Measurements from ENCODE around the gene DENND6B. TPM values are rescaled to one million over a fixed set of nuclear protein-coding genes. Genes with fewer than 3 reads are reported as not detected.

Gene DENND6B
- total and polyA plus RNA-seq, 2 of the 13 experiments (the other 11 are each of a cell fraction or from before 2014, with no cell fraction given) = 0.95 to 3.8 TPM

DNA sequence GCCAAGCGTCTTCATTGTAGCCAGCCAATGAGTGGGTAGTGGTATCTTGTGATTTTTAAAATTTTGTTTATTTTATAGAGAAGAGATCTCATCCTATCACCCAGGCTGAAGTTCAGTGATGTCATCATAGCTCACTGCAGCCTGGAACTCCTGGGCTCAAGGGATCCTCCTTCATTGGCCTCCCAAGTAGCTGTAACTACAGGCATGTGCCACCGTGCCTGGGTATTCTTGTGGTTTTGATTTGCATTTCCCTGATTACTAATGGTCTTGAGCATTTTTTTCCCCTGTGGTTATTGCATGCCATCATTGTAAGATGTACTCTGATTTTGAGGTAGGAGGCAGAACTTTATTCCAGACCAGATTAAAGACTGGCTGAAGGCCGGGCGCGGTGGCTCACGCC is 2.4 kb upstream of the DENND6B start:
- WGBS (ENCODE audit: low lambda C conversion rate) = 97% methylated on average over 6 of the region's 6 CpGs
- Histone ChIP-seq H3K4me3 (replicated peaks in 1 of 3; ENCODE audit: insufficient read depth in 1 of 3, low read depth in 2 of 3, low read length in 3 of 3) (no peak overlapping the region), H3K27ac (ENCODE audit: extremely low read length, insufficient read depth, low read length) (no peak overlapping the region), H3K4me2 (ENCODE audit: low read depth, low read length) (no peak overlapping the region), H3K9ac (ENCODE audit: insufficient read depth, low read depth, low read length) (no peak overlapping the region), H4K20me1 (ENCODE audit: insufficient read depth, low read length) (no peaks in the 10 kb centered on the region), H3K36me3 (replicated peaks in 1 of 2; ENCODE audit: control insufficient read depth in 1 of 2, insufficient read depth in 2 of 2, low read length in 2 of 2) (no peaks in the 10 kb centered on the region), H2AFZ (ENCODE audit: low read length) (no peak overlapping the region), H3K79me2 (ENCODE audit: insufficient read depth, low read length) (no peaks in the 10 kb centered on the region), H3K27me3 (ENCODE audit: control insufficient read depth in 1 of 2, insufficient read depth in 2 of 2, low read length in 2 of 2) (no peaks in the 10 kb centered on the region; a peak in 1 of 5 replicates), H3K9me3 (ENCODE audit: low read length) (no peaks in the 10 kb centered on the region), H3K4me1 (ENCODE audit: insufficient read depth, low read length) (peaks cover 44% of the 10 kb centered on the region)
- DNase-seq (ENCODE audit: low spot score) (no peak), ATAC-seq (no peak), FAIRE-seq (no peak)
- intact Hi-C loops (cut with micrococcal nuclease; ENCODE audit: unreplicated experiment) = loop anchor here (5.0 kb wide), 1 partner anchor 37 kb away; no protein-coding TSS in a partner anchor
- ChIA-PET POLR2A (interaction anchor here (1.4 to 6.3 kb wide), 5 partner anchors 12 to 62 kb away, joined by 4 to 38 read pairs (median 5); partner anchors contain the start of gene PLXNB2), CTCF (ENCODE audit: low intra/inter-chr PET ratio, low total read pairs) (interaction anchor here (3.2 kb wide), 1 partner anchor 53 kb away, joined by 16 read pairs; no protein-coding TSS in a partner anchor)
- BruUV-seq (replicated peaks) = no TSS peak
- in situ Hi-C loops (cut with HindIII; ENCODE audit: extremely low pct_ligation_motif_present, low pct_unique_long_range_greater_than_20kb) = loop anchor here (5.0 kb wide), 1 partner anchor 52 kb away; no protein-coding TSS in a partner anchor
- TF ChIP-seq ZNF562 (CRISPR knock-in tag; IDR thresholded peaks at IDR 0.05; ENCODE audit: borderline replicate concordance) = no peak
- TF ChIP-seq ZNF549 (CRISPR knock-in tag; IDR thresholded peaks at IDR 0.05) = no peak
- TF ChIP-seq ATF7 (IDR thresholded peaks at IDR 0.05) = 0 out of 2 replicates have a peak, but pooled peaks have one; percentile 19
- TF ChIP-seq ATF7 (CRISPR knock-in tag; IDR thresholded peaks at IDR 0.05) = no peak

DNA sequence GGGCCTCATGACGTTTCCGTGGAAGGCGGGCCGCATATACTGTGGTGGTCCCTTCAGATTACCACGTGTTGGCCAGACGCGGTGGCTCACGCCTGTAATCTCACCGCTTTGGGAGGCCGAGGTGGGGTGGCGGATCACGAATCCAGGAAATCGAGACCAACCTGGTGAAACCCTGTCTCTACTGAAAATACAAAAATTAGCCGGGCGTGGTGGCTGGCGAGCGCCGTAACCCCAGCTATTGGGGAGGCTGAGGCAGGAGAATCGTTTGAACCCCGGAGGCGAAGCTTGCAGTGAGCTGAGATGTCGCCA is 853 bp upstream of the DENND6B start:
- no peak for ATAC-seq
- WGBS (ENCODE audit: low lambda C conversion rate) = 81% methylated on average over 22 of the region's 22 CpGs
- intact Hi-C loops (cut with micrococcal nuclease; ENCODE audit: unreplicated experiment) = loop anchor here (1.0 to 5.0 kb wide), 2 partner anchors 35 to 51 kb away; no protein-coding TSS in a partner anchor
- no peak for TF ChIP-seq HOXD1 (CRISPR knock-in tag; IDR thresholded peaks at IDR 0.05)
- no peak for TF ChIP-seq ZNF709 (CRISPR knock-in tag; IDR thresholded peaks at IDR 0.05)
- TF ChIP-seq SRSF4 (IDR thresholded peaks at IDR 0.05; ENCODE audit: low read depth, low read length, poor library complexity, severe bottlenecking) = no peak
- no peak for TF ChIP-seq GPN1 (CRISPR knock-in tag; IDR thresholded peaks at IDR 0.05; ENCODE audit: borderline replicate concordance)
- no peak for TF ChIP-seq HNF4A (CRISPR knock-in tag; IDR thresholded peaks at IDR 0.05)
- no peak for TF ChIP-seq NRL (CRISPR knock-in tag; IDR thresholded peaks at IDR 0.05; ENCODE audit: borderline replicate concordance)
- no peak for TF ChIP-seq ZNF788 (CRISPR knock-in tag; IDR thresholded peaks at IDR 0.05; ENCODE audit: borderline replicate concordance)
- TF ChIP-seq ZNF17 (CRISPR knock-in tag; IDR thresholded peaks at IDR 0.05) = no peak
- 0 out of 2 replicates have a peak, but pooled peaks have one; percentile 2 for TF ChIP-seq FLYWCH1 (CRISPR knock-in tag; IDR thresholded peaks at IDR 0.05)
- TF ChIP-seq ZNF354B (CRISPR knock-in tag; IDR thresholded peaks at IDR 0.05) = no peak
- no peak for TF ChIP-seq ZEB1 (IDR thresholded peaks at IDR 0.05; ENCODE audit: insufficient replicate concordance, low read depth)
- no peak for TF ChIP-seq ZNF431 (CRISPR knock-in tag; IDR thresholded peaks at IDR 0.05; ENCODE audit: borderline replicate concordance, low read depth)

More for the DNA sequence above, 853 bp upstream of the DENND6B start:
- Histone ChIP-seq H3K4me3 (replicated peaks in 1 of 3; ENCODE audit: insufficient read depth in 1 of 3, low read depth in 2 of 3, low read length in 3 of 3) (peak overlapping the region; percentile 69 to 83 (median 81); a peak in 5 of 6 replicates), H2AFZ (ENCODE audit: low read length) (no peak overlapping the region), H3K27me3 (ENCODE audit: control insufficient read depth in 1 of 2, insufficient read depth in 2 of 2, low read length in 2 of 2) (no peaks in the 10 kb centered on the region; a peak in 1 of 5 replicates), H3K9ac (ENCODE audit: insufficient read depth, low read depth, low read length) (peak overlapping the region; percentile 96), H3K9me3 (ENCODE audit: low read length) (no peaks in the 10 kb centered on the region), H3K79me2 (ENCODE audit: insufficient read depth, low read length) (no peaks in the 10 kb centered on the region), H3K4me2 (ENCODE audit: low read depth, low read length) (peak overlapping the region; percentile 91), H3K27ac (ENCODE audit: extremely low read length, insufficient read depth, low read length) (peak overlapping the region; percentile 77), H4K20me1 (ENCODE audit: insufficient read depth, low read length) (no peaks in the 10 kb centered on the region), H3K4me1 (ENCODE audit: insufficient read depth, low read length) (peaks cover 60% of the 10 kb centered on the region), H3K36me3 (replicated peaks in 1 of 2; ENCODE audit: control insufficient read depth in 1 of 2, insufficient read depth in 2 of 2, low read length in 2 of 2) (no peaks in the 10 kb centered on the region)
- ChIA-PET POLR2A (interaction anchor here (1.8 to 6.3 kb wide), 7 partner anchors 14 to 198 kb away, joined by 4 to 38 read pairs (median 5); partner anchors contain the start of genes HDAC10, PLXNB2 and SCO2), CTCF (ENCODE audit: low intra/inter-chr PET ratio, low total read pairs) (interaction anchor here (1.3 to 4.7 kb wide), 6 partner anchors 15 to 76 kb away, joined by 3 to 133 read pairs (median 12); partner anchors contain the start of gene PPP6R2)
- FAIRE-seq (no peak), DNase-seq (ENCODE audit: low spot score) (no peak)
- in situ Hi-C loops (cut with HindIII; ENCODE audit: extremely low pct_ligation_motif_present, low pct_unique_long_range_greater_than_20kb) = loop anchor here (5.0 kb wide), 1 partner anchor 50 kb away; no protein-coding TSS in a partner anchor
- BruUV-seq (replicated peaks) = no TSS peak

Data from HepG2 (cell line).